ENCODE measurements around the gene FIBP.
"Not testable (repeated sequence)": the region's sequence is repeated elsewhere in the genome, so short reads cannot be mapped to it uniquely, and the experiment has no call there.

FIBP gene

DNA sequence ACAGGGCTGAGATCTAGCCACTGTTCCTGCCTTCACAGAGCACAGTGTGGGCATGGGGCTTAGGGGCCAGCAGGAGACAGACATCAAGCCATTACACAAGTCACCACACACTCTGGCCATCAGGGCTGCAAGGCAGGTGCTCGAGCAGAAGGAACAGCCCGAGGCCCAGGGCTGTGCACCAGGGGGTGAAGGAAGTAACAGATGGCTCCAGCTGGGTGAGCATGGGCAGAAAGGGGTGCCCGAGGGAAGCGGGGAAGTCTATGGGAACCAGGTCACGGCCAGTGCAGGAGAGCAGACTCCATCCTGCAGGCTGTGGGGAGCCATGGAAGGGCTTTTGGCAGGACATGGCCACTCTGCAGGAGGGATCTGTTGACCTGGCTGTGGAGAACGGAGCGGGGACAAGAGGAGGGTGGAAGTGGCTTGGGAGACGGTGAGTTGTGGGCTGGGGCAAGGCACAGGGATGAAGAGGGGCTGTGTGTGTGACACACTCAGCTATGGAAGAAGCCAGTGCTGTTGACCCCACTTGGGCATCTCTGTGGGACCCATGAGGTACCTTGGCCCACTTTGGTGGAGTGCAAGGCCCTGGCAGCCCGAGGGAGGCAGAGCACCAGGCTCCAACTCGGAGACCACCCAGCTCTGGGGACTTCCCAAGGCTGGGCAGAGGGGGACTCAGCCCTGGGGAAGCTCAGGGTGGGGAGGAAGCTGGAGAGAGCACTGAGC, 27.0 kb upstream of the FIBP start:
- DNase-seq (ENCODE audit: low read depth in 1 of 2, low spot score in 1 of 2): no peak

DNA sequence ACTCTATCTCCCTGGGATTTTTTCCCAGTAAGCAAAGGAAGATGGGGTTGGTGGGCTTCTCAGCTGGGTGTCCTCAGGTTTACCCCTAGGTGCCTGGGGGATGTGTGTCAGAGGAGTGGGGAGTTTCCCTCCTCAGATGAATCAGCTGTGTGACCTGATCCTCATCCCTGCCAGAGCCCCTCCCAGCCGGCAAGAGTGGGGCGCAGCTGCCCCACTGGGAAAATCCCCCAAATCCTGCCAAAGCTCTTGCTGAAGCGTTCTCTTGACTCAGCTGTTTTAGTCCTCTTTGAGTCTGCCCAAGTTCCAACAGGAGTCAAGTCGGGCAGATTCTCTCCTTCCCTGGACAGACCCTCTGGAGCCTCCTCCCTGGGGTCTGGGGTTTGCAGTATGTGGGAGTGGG, 24.6 kb upstream of the FIBP start:
- no peak for DNase-seq (ENCODE audit: low read depth in 1 of 2, low spot score in 1 of 2)

DNA sequence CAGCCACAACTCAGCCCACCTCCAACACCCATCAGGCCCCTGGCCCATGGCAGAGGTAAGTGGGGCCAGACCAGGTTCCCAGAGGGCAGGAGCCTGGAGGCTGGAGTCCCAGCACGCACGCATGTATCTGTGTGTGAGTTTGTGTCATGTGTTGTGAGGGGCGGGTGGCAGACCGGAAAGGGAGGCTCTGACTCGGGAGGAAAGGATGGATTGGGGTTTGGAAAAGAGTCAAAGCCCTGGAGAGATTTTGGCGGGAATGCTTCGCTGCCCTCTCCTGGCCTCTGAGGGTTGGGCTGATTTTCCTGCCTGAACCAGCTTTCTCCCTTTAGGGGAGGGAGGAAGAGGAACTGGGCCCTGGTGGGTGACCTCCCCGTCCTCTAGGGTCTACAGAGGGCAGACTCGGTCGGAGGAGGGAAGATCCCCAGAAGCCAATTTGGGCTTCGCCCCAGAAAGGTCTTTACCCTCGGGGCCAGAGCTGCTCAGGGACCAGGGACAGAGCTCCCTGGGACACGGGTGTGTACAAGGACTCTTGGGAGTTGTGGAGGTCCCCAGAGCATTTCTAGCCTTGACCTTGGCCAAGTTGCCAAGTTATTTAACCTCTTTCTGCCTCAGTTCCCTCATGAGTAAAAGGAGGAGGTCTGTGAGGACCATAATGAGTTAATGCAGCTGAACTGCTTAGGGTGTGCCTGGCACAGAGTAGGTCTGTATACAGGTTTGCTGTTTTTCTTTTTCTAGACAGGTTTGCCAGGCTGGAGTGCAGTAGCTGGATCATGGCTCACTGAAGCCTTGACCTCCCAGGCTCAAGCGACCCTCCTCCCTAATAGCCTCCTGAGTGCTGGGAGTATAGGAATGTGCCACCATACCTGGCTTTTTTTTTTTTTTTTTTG, 23.7 kb upstream of the FIBP start:
- DNase-seq (ENCODE audit: low read depth in 1 of 2, low spot score in 1 of 2): no peak

DNA sequence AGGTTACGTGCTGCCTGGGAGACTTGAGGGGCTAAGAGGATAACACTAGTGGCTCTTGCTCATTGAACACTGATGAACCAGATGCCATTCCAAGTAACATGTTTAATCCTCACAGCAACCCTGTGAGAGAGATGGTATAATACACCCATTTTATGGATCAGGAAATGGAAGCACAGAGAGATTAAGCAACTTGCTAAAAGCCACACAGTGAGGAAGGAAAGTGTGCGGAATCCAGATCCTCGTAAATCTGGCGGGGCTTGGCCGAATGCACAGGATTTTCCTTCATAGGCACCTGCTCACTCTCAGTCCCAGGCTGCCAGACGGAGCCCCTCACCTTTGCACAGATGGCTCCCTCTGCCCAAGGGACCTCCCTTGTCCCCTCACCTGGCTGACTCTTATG, 19.6 kb upstream of the FIBP start:
- no peak for DNase-seq (ENCODE audit: low read depth in 1 of 2, low spot score in 1 of 2)

DNA sequence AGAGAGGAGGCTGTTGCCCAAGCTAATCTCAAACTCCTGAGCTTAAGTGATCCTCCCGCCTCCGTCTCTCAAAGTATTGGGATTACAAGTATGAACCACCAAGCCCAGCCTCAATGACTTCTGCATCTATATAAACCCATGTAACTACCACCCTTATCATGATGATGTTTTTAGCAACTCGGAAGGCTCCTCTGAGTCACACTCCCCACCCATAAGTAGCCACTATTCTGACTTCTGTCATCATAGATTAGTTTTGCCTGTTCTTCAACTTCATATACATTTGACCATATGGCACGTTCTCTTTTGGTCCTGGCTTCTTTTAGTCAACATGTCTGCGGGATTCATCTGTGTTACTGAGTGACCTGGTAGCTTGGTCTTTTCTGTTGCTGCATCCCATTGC, 18.3 kb upstream of the FIBP start:
- DNase-seq (ENCODE audit: low read depth in 1 of 2, low spot score in 1 of 2): no peak

DNA sequence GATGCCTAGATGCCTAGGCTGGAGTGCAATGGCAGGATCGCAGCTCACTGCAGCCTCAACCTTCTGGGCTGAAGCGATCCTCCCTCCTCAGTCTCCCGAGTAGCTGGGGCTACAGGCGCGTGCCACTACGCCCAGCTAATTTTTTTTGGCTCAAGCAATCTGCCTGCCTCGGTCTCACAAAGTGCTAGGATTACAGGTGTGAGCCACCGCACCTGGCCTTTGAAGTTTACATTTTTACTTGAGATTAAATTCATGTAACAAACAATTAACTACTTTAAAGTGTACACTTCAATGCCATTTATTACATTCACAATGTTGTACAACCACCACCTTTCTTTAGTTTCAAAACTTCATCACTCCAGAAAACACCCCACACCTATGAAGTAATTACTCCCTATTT, 15.4 kb upstream of the FIBP start:
- DNase-seq (ENCODE audit: low read depth in 1 of 2, low spot score in 1 of 2): no peak

DNA sequence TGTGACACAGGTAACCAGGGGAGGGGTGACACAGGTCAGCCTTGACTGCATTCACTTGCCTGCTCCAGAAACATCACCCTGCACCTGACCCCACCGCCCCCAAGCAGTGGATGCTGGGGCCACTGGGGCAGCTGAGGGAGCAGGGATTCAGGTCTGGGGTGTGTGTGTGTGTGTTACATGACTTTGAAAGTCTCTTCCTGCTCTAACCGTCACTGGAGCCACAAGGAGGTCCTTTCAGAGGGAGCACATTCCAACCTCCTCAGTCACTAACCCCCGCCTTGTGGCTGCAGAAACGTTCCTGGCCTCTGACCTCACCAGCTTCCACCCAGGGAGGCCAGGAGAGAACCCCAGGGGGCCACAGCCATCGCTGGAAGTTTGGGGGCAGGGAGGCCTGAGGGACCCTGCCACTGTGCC, 14.8 kb upstream of the FIBP start:
- DNase-seq (ENCODE audit: low read depth in 1 of 2, low spot score in 1 of 2): no peak

DNA sequence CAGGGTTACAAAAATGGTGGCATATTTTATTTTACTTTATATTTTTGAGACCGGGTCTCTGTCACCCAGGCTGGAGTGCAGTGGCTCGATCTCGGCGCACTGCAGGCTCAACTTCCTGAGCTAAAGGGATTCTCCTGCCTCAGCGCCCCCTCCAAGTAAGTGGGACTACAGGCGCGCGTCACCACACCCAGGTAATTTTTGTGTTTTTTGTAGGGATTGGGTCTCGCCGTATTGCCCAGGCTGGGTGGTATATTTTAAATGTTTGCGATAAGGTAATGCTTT, 12.6 kb upstream of the FIBP start:
- DNase-seq (ENCODE audit: low read depth in 1 of 2, low spot score in 1 of 2): no peak

DNA sequence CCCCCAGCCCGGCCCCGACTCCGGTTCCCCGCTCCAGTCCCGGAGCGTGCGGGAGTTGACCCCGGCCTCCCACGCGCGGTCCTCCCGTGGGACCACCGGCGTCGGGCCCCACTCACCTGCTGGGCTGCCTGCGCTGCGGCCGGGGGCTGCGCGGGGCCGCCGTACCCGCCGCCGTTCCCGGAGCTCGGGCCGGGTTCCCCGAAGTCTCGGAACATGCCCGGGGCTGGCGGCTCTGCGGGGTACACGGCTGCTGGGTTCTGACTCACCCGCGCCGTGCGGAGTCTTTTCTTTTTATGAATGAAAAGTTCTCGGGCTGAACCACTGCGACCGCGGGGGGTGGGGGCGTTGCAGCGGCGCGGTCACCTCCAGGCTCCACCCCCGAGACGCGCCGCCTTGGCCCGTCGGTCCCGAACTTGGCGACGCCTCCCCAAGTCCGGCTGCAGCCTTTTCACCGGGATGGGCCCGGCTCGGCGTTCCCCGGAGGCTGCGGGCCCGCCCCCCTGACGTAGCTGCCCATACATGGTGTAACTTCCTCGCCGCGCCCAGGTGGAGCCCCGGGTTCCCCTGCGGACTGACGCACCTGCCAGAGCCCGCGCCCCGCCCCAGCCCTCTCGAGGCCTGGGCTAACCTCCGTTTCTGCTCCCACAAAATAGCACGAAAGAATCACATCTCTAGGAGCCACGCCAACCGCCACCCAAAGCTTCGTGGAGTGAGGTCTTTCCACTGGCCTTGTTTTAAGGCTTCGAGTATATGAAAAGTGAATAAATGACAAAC, 12.0 kb upstream of the FIBP start, which contains the start of gene FOSL1:
Gene FOSL1 (minus strand): TSS at position 264 of the 774 bp plus-strand sequence. CDS start 49 bp downstream, at position 215.
- DNase-seq (ENCODE audit: low read depth in 1 of 2, low spot score in 1 of 2): peak; percentile 77 to 90

DNA sequence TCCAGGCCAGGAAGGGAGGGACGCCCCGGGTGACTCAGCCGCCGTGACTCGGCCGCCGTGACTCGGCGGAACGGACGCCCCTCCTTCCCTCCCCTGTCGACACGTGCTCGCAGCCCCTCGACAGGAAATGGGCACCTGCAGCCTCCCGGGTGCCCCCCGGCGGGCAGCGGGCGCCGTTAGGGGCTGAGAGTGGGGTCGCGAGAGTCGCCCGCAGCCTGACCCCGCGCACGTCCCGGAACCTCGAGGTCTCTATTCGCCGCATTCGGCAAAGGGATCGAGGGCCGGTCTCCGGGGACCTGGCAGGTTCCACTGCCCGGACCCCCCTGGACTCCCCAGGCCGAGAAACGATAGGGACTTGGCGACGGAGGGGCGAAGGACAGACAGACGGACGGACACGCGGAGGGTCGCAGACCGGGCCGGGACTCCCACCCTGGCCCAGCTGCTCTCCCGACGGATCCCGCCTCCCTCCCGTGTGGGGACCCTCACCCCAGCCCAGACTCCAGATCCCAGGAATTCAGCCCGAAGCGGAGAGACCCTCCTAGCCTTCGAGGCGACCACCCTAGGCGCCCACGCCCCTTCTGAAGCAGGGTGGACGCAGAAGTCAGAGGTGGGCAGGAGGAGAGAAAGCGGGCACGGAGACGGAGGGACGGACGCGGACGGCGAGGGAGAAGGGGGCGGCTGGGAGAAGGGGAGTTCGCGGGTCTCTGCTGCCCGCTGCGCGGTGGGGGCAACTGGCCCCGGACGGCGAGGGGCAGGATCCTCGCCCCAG, 11.3 kb upstream of the FIBP start:
- peak in 1 of 2 donors; percentile 64 for DNase-seq (ENCODE audit: low read depth in 1 of 2, low spot score in 1 of 2)

DNA sequence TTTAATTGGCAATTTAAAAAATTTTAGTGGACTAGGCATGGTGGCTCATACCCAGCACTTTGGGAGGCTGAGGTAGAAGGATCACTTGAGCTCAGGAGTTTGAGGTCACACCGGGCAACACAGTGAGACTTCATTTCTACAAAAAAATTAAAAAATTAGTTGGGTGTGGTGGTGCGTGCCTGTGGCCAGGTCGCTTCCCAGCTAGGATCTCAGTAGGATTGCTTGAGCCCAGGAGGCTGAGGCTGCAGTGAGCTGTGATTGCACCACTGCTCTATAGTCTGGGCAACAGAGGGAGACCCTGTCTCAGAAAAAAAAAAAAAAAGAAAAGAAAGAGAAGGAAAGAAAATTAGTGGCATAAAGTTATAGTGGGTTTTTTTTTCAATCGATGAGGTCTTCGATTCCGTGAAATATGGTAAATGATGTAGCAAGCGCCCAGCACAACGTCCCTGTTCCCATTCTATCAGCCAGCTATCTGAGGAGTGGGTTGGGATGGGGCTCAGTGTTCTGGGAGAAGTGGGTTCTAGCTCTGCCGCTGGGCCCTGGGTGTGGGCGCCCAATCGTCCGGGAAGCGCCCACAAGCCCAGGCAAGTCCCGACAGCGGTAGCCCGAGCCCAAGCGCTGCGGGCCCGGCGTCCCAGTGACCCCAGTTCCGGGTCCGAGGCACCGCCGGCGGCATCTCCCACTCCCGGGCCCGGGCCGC, 10.5 kb upstream of the FIBP start:
- no peak for DNase-seq (ENCODE audit: low read depth in 1 of 2, low spot score in 1 of 2)

DNA sequence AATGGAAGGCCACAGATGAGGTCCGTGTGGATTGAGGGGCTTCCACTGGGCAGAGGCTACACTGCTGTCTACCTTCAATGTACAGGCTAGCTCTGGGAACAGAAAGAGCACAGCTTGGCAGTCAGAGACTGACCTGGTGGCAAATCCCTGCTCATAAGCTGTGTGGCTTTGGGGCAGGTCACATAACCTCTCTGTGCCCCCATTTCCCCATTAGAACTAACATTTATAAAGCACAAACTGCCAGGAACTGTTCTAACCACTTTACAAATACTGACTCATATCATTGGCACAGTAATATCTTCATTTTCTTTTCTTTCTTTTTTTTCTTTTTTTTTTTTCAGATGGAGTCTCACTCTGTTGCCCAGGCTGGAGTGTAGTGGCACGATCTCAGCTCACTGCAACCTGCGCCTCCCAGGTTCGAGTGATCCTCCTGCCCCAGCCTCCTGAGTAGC, 8.8 kb upstream of the FIBP start:
- no peak for DNase-seq (ENCODE audit: low read depth in 1 of 2, low spot score in 1 of 2)

DNA sequence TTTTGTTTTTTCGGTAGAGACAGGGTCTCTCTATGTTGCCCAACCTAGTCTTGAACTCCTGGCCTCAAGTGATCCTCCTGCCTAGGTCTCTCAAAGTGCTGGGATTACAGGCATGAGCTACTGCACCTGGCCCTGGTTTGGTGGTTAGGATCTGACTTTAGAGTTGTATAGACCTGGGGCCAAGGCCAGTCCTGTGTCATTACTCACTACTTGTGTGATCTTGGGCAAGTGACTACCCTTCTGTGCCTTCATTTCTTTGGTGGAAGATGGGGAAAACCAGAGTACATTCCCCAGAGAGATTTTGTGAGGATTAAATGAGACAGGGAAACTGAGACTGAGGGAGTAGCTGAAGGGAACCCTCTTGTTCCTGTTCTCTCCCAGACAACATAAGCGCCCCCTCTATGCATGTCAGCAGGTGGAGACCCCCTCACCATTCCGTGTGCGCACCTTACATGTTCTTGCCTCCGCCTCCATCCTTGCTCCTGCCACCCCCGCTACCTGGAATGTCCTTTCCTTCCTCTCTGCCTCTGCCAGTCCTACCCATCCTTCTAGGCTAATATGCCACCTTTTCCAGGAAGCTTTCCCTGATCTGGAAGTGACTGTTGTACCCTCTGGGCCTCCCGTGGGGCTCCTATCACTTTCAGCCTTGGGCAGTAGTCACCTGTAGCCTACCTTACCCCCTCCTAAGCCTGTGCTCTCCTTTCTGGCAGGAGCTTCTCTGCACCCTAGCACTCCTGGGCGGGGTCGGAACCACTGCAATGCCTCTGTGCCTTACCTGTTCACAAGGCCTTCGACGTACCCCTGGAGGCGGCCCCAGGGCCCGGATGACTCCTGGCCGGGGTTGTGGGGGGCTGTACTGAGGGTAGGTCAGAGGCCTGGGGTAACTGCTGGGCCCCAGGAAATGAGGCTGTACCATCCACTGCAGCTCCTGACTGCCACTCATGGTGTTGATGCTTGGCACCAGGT, 8.0 kb upstream of the FIBP start:
- DNase-seq (ENCODE audit: low read depth in 1 of 2, low spot score in 1 of 2): no peak

DNA sequence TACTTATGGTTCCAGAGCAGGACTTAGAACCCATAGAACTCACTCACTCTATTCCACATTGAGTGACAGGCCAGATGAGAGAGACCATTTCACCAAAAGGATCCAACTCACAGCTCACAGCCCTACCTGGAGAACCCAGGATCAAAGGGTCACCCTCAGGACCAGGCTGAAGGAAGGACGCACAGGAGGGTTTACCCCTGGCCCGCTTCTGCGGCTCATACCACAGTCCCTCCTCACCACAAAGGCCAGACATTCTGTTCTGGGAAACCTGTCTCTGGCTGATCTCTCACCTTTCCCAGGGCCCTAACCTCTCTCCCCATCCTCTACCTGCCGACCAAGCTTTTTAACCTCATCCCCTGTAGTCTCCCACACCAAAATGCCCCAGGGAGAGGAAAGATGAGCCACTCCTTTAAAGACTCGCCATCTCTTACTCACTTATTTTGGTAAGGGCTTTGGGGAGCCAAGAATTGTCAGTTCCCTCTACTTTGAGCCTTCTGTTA, 7.3 kb upstream of the FIBP start:
- no peak for DNase-seq (ENCODE audit: low read depth in 1 of 2, low spot score in 1 of 2)

DNA sequence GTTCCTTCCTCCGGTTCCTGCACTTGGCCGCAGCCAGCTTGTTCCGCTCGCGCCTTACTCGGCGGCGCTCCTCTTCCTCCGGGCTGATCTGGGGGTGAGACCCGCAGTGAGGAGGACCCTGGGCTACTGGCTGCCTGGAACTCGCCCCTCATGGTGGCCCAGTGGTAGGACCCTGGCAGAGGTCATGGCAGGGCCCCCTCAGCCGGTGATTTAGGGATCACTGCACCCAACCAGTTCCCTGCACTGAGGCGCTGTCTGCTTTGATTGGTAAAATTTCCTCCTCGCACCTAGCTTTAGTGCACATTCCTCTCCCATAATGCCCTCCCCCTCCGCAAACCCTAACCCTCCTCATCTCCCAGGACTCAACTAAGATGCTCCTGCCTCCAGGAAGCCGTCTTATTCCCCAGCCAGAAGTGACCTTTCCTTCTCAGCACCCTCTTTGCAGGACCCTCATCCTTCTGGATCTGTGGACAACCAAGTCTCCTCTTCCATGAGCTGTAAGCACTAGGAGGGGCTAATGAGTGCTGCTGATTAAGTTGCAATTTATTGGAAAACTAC, 5.8 kb upstream of the FIBP start:
- DNase-seq (ENCODE audit: low read depth in 1 of 2, low spot score in 1 of 2): no peak

DNA sequence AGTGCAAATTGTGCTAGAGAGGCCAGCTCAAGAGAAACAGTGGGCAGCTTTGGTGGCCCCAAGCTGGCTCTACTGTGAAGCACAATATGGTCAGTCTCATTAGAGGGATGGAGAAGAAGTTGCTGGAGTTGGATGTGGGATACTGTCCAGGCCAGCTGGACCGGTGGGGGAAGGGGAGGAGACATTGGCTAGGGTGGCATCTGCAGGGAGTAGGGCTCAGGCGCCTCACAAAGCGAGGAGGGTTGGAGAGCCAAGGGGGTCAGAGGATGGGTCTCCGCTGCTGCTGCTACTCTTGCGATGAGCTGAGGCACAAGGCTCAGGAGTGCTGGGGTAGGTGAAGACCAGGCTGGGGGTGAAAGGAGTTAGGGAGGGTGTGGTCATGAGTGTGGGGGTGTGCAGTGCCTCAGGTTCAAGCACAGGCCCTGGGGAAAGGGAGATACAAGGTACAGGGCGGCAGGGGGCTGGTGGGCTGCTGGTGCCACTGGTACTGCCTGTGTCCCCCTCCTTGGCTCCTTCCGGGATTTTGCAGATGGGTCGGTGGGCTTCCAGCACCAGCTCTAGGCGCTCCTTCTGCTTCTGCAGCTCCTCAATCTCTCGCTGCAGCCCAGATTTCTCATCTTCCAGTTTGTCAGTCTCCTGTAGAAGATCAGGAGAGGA, 4.5 kb upstream of the FIBP start:
- no peak for DNase-seq (ENCODE audit: low read depth in 1 of 2, low spot score in 1 of 2)

DNA sequence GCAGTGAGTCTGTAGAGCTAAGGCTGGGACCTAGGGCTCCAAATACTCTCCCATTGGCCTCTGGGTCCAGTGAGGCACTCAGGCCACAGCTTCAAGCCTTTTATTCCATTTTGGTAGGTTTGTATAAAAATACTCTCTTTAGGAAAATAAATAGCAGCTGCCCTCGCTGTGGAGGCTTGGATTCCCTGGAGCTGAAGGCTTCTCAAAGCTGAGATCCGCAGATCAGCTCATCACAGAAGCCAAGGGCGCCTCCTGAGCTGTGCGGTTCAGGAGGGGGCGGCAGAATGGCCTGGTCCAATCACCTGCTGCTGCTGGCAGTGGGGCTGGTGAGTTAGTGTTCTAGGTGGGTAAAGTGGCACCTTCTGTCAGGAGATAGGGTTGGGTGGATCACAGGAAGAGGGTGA, 3.9 kb upstream of the FIBP start:
- not testable (repeated sequence) for DNase-seq (ENCODE audit: low read depth in 1 of 2, low spot score in 1 of 2)
